Urinary bladder (tissue), 4 donors: ENCODE measurements around the gene ECSCR. TPM values are rescaled to one million over a fixed set of nuclear protein-coding genes. Genes with fewer than 3 reads are reported as not detected.

Source experiments
- DNase-seq: peaks from one replicate; pipeline ENCODE4 v3.0.0-alpha.2; 2015; ENCODE audit errors: extremely low spot score
- H3K27ac ChIP-seq: one replicate; pipeline ENCODE4 v1.5.1; 2013; ENCODE audit warnings: low read depth, mild to moderate bottlenecking, moderate library complexity
- H3K36me3 ChIP-seq: one replicate; pipeline ENCODE4 v1.6.1; 2013; ENCODE audit warnings: mild to moderate bottlenecking, moderate library complexity; ENCODE audit not compliant: insufficient read depth
- H3K4me1 ChIP-seq: one replicate; pipeline ENCODE4 v1.6.1; 2013; ENCODE audit warnings: mild to moderate bottlenecking, moderate library complexity; ENCODE audit not compliant: insufficient read depth
- H3K4me3 ChIP-seq: one replicate; pipeline ENCODE4 v1.5.1; 2013; ENCODE audit warnings: low read depth, low read length
- WGBS: extraction: QIAGEN DNeasy Blood & Tissue Kit; methylation state at CpG from one replicate; pipeline ENCODE4 v1.1.7; 2013; 5-methylcytosine and 5-hydroxymethylcytosine counted together
- polyA plus RNA-seq: library from polyadenylated mRNA; stranded (reverse); fragments of 200-250 nt; gene quantifications from one replicate; pipeline ENCODE4 v1.2.3, GENCODE V29; 2013
- small RNA-seq: library from RNA; depleted of rRNA; stranded (forward); fragments of <200 nt; gene quantifications from one replicate; pipeline ENCODE3, GENCODE V24; 2014
- total RNA-seq: library from RNA; depleted of rRNA; stranded (reverse); fragments of >200 nt; gene quantifications from one replicate; pipeline ENCODE4 v1.2.3, GENCODE V29; 2014
- donor health status: healthy with polysubstance abuse.
- donor health status: healthy.

Gene ECSCR
- total and polyA plus RNA-seq, 2 donors: 23.8 to 51.4 TPM

- no peaks in the 10 kb centered on the region for H3K36me3 ChIP-seq
- no peaks in the 10 kb centered on the region for H3K4me1 ChIP-seq
- no peak overlapping the region for H3K27ac ChIP-seq
- no peak for DNase-seq
- 72% methylated on average over 2 of the region's 2 CpGs for WGBS
- H3K4me3 ChIP-seq: no peak overlapping the region
Observed at GRCh38 chr5:139406963-139407362, 55.6 kb downstream of the ECSCR start.

- H3K27ac ChIP-seq: peak overlapping the region; percentile 83
- no peak overlapping the region for H3K4me3 ChIP-seq
- DNase-seq: no peak
- 57% methylated on average over 5 of the region's 5 CpGs for WGBS
- H3K4me1 ChIP-seq: no peaks in the 10 kb centered on the region
- H3K36me3 ChIP-seq: no peaks in the 10 kb centered on the region
Observed at GRCh38 chr5:139404484-139404840, 58.1 kb downstream of the ECSCR start.

- peak; percentile 96 for DNase-seq
- Histone ChIP-seq H3K27ac (peak within 1 kb of the TSS; percentile 84), H3K4me1 (no peaks in the 10 kb centered on the region), H3K36me3 (no peaks in the 10 kb centered on the region), H3K4me3 (peak within 1 kb of the TSS; percentile 32)
- WGBS: under 1% methylated on average over 41 of the region's 41 CpGs
Observed at GRCh38 chr5:139403787-139404483, 58.6 kb downstream of the ECSCR start, which contains the start of gene SPATA24. TSS of gene SPATA24 (minus strand) at chr5:139404089. CDS start at chr5:139404060, 29 bp downstream.

- no peak for DNase-seq
- Histone ChIP-seq H3K4me3 (peak overlapping the region; percentile 32), H3K36me3 (no peaks in the 10 kb centered on the region), H3K27ac (peak overlapping the region; percentile 84), H3K4me1 (no peaks in the 10 kb centered on the region)
- 16% methylated on average over 7 of the region's 7 CpGs for WGBS
Observed at GRCh38 chr5:139403418-139403786, 59.1 kb downstream of the ECSCR start.

- Histone ChIP-seq H3K27ac (no peak overlapping the region), H3K4me3 (no peak overlapping the region), H3K36me3 (no peaks in the 10 kb centered on the region), H3K4me1 (no peaks in the 10 kb centered on the region)
- 76% methylated on average over 7 of the region's 7 CpGs for WGBS
- DNase-seq: no peak
Observed at GRCh38 chr5:139402561-139403158, 59.9 kb downstream of the ECSCR start.

- H3K4me1 ChIP-seq: no peaks in the 10 kb centered on the region
- DNase-seq: no peak
- H3K27ac ChIP-seq: no peak overlapping the region
- 94% methylated on average over 10 of the region's 10 CpGs for WGBS
- H3K4me3 ChIP-seq: no peak overlapping the region
- H3K36me3 ChIP-seq: no peaks in the 10 kb centered on the region
Observed at GRCh38 chr5:139401546-139401945, 61.0 kb downstream of the ECSCR start.

- H3K27ac ChIP-seq: no peak overlapping the region
- no peak overlapping the region for H3K4me3 ChIP-seq
- H3K36me3 ChIP-seq: no peaks in the 10 kb centered on the region
- 84% methylated on average over 6 of the region's 6 CpGs for WGBS
- DNase-seq: no peak
- H3K4me1 ChIP-seq: no peaks in the 10 kb centered on the region
Observed at GRCh38 chr5:139399501-139400121, 62.9 kb downstream of the ECSCR start.

Small RNA genes within 50 kb of the gene (small RNA-seq; reads per million reads assigned to genes)
- 0.35 reads per million, percentile 23 among the genes with 10 or more reads in this experiment for gene RNU5B-4P

Other genes starting within 250 kb of the ECSCR start
- gene MATR3, start 169.0 kb downstream of the ECSCR start, total RNA-seq: 454 TPM
- gene MATR3, start 169.0 kb downstream of the ECSCR start, polyA plus RNA-seq: 163 TPM
- 91.9 TPM for gene PAIP2, start 120.9 kb downstream of the ECSCR start, total RNA-seq
- 110 TPM for gene PAIP2, start 120.9 kb downstream of the ECSCR start, polyA plus RNA-seq
- not detected for gene SLC23A1, start 79.4 kb downstream of the ECSCR start, total RNA-seq
- gene SLC23A1, start 79.4 kb downstream of the ECSCR start, polyA plus RNA-seq: not detected
- 0.63 TPM for gene MZB1, start 72.8 kb downstream of the ECSCR start, total RNA-seq
- 0.56 TPM for gene MZB1, start 72.8 kb downstream of the ECSCR start, polyA plus RNA-seq
- gene PROB1, start 67.6 kb downstream of the ECSCR start, total RNA-seq: 1.4 TPM
- 3.1 TPM for gene PROB1, start 67.6 kb downstream of the ECSCR start, polyA plus RNA-seq
- 3.0 TPM for gene SPATA24, start 58.7 kb downstream of the ECSCR start, total RNA-seq
- gene SPATA24, start 58.7 kb downstream of the ECSCR start, polyA plus RNA-seq: 5.4 TPM
- gene DNAJC18, start 23.2 kb downstream of the ECSCR start, total RNA-seq: 16.2 TPM
- 8.6 TPM for gene DNAJC18, start 23.2 kb downstream of the ECSCR start, polyA plus RNA-seq
- gene SMIM33, start 8.3 kb upstream of the ECSCR start, total RNA-seq: not detected
- not detected for gene SMIM33, start 8.3 kb upstream of the ECSCR start, polyA plus RNA-seq
- 20.0 TPM for gene STING1, start 20.0 kb upstream of the ECSCR start, total RNA-seq
- 53.0 TPM for gene STING1, start 20.0 kb upstream of the ECSCR start, polyA plus RNA-seq
- gene UBE2D2, start 98.6 kb upstream of the ECSCR start, total RNA-seq: 94.7 TPM
- 98.7 TPM for gene UBE2D2, start 98.6 kb upstream of the ECSCR start, polyA plus RNA-seq
- 28.0 TPM for gene CXXC5, start 185.6 kb upstream of the ECSCR start, total RNA-seq
- gene CXXC5, start 185.6 kb upstream of the ECSCR start, polyA plus RNA-seq: 28.2 TPM